Fibroblast of the aortic adventitia (primary cell): ENCODE results near the gene MYO5A. TPM values are rescaled to one million over a fixed set of nuclear protein-coding genes. Genes with fewer than 3 reads are reported as not detected.
"Not testable (repeated sequence)": the region's sequence is repeated elsewhere in the genome, so short reads cannot be mapped to it uniquely, and the experiment has no call there.

Source experiments
- DNase-seq: peaks from one replicate; pipeline ENCODE4 v3.0.0-alpha.2; 2010; ENCODE audit warnings: low read depth
- H3K4me3 ChIP-seq: 2 replicates; pipeline ENCODE4 v1.5.1; 2011; ENCODE audit warnings: low read depth, mild to moderate bottlenecking, control low read depth, low read length, moderate library complexity
- CTCF ChIP-seq: IDR thresholded peaks from 2 replicates; pipeline ENCODE4 v1.5.1; 2011; ENCODE audit warnings: mild to moderate bottlenecking, low read length, control low read depth, inconsistent platforms; ENCODE audit not compliant: insufficient read depth
- total RNA-seq: library from RNA; depleted of rRNA; stranded (reverse); fragments of >200 nt; gene quantifications from 2 replicates; pipeline ENCODE4 v1.2.3, GENCODE V29; 2012; ENCODE audit warnings: low replicate concordance

MYO5A gene
- total RNA-seq, 1 donor: 80.3 TPM

- no peak for TF ChIP-seq CTCF
- H3K4me3 ChIP-seq: no peak overlapping the region
- DNase-seq: no peak
Observed at GRCh38 chr15:52515343-52515742, 13.3 kb downstream of the MYO5A start.

GRCh38 chr15:52514482-52514881 lies 14.2 kb downstream of the MYO5A start:
- no peak overlapping the region for H3K4me3 ChIP-seq
- no peak for DNase-seq
- no peak for TF ChIP-seq CTCF

GRCh38 chr15:52512869-52513268 lies 15.8 kb downstream of the MYO5A start:
- H3K4me3 ChIP-seq, DNase-seq: not testable (repeated sequence)

GRCh38 chr15:52511084-52511483 lies 17.6 kb downstream of the MYO5A start:
- no peak for DNase-seq
- H3K4me3 ChIP-seq: no peak overlapping the region
- TF ChIP-seq CTCF: no peak

GRCh38 chr15:52509500-52510245 lies 19.0 kb downstream of the MYO5A start:
- H3K4me3 ChIP-seq: no peak overlapping the region
- no peak for DNase-seq
- TF ChIP-seq CTCF: no peak

- no peak for TF ChIP-seq CTCF
- no peak overlapping the region for H3K4me3 ChIP-seq
- DNase-seq: no peak
Observed at GRCh38 chr15:52506549-52506948, 22.1 kb downstream of the MYO5A start.

- no peak for TF ChIP-seq CTCF
- no peak overlapping the region for H3K4me3 ChIP-seq
- DNase-seq: no peak
Observed at GRCh38 chr15:52505151-52505550, 23.5 kb downstream of the MYO5A start.
